ENCODE measurements around the gene MRPS23. TPM values are rescaled to one million over a fixed set of nuclear protein-coding genes. Genes with fewer than 3 reads are reported as not detected.

The MRPS23 gene
- total and polyA plus RNA-seq, 2 donors (not counting 1 experiment from before 2014, with no cell fraction given): 27.9 to 40.0 TPM

DNA sequence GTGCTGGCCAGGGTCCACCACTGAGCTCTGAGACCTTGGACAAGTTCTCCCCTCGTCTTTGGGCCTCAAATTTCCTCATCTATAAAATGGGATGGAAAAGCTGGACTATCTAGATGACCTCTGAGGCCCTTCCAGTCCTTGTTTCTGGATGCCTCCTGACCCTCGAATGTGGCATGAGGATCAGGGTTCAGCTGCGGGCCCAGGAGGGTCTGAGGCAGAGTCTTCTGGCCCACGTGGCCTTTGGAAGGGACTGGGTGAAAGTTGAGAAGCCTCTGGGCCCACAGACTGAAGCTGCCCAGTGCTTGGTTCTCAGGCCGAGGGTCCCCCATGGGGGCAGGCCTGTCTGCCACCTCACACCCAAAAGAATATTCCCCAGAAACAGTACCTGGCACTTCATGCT, 16.9 kb upstream of the MRPS23 start:
- Histone ChIP-seq H3K4me3 (replicated peaks in 1 of 4; ENCODE audit: control extremely low read depth in 1 of 4, insufficient read depth in 1 of 4, low read depth in 3 of 4, low read length in 4 of 4) (no peak overlapping the region), H3K79me2 (ENCODE audit: control insufficient read depth, insufficient read depth, low read length) (no peaks in the 10 kb centered on the region), H3K36me3 (ENCODE audit: control insufficient read depth, insufficient read depth, low read length) (peaks cover 21% of the 10 kb centered on the region), H3K27ac (ENCODE audit: insufficient read depth, low read length) (no peak overlapping the region), H3K4me1 (ENCODE audit: control insufficient read depth, extremely low read depth, insufficient read depth, low read length) (peaks cover 48% of the 10 kb centered on the region), H2AFZ (ENCODE audit: low read length) (no peak overlapping the region), H3K4me2 (ENCODE audit: extremely low read depth, insufficient read depth, low read length) (no peak overlapping the region), H3K9me3 (ENCODE audit: control insufficient read depth, insufficient read depth, low read depth, low read length) (no peaks in the 10 kb centered on the region), H3K27me3 (ENCODE audit: control insufficient read depth, insufficient read depth, low read length) (no peaks in the 10 kb centered on the region), H3K9ac (ENCODE audit: insufficient read depth, low read length) (no peak overlapping the region), H4K20me1 (ENCODE audit: control insufficient read depth, extremely low read depth, insufficient read depth, low read length) (no peaks in the 10 kb centered on the region)
- no peak for DNase-seq (ENCODE audit: low read depth in 2 of 2)
- TF ChIP-seq, protein P1, sequence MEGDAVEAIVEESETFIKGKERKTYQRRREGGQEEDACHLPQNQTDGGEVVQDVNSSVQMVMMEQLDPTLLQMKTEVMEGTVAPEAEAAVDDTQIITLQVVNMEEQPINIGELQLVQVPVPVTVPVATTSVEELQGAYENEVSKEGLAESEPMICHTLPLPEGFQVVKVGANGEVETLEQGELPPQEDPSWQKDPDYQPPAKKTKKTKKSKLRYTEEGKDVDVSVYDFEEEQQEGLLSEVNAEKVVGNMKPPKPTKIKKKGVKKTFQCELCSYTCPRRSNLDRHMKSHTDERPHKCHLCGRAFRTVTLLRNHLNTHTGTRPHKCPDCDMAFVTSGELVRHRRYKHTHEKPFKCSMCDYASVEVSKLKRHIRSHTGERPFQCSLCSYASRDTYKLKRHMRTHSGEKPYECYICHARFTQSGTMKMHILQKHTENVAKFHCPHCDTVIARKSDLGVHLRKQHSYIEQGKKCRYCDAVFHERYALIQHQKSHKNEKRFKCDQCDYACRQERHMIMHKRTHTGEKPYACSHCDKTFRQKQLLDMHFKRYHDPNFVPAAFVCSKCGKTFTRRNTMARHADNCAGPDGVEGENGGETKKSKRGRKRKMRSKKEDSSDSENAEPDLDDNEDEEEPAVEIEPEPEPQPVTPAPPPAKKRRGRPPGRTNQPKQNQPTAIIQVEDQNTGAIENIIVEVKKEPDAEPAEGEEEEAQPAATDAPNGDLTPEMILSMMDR (conservative IDR thresholded peaks at IDR 0.05 in 1 of 2, IDR thresholded peaks at IDR 0.05 in 1 of 2; ENCODE audit: low read depth in 1 of 2, low read length in 2 of 2): no peak
- no peak for TF ChIP-seq EZH2 (IDR thresholded peaks at IDR 0.05; ENCODE audit: low read length, missing control alignments)

DNA sequence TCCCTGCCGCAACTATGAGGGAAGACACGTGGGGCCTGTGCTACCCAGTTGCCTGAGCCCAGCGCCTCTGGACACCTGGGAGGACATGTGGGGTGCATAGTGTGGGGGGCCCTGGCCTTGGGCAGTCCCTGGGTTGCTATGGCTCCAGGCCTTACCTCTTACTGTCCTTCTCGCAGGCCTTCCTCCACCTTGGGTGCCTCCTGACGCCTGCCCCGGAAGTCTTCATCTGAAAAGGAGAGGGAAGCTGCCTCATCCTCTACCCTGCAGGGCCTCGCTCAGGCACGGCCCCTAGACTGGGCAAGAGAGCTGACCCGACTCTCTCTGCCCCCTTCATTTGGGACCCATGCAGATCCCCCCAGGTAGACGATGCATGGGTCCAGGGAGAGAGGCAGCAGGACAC, 16.5 kb upstream of the MRPS23 start:
- no peaks in the 10 kb centered on the region for H3K27me3 ChIP-seq (ENCODE audit: control insufficient read depth, insufficient read depth, low read length)
- peaks cover 21% of the 10 kb centered on the region for H3K36me3 ChIP-seq (ENCODE audit: control insufficient read depth, insufficient read depth, low read length)

DNA sequence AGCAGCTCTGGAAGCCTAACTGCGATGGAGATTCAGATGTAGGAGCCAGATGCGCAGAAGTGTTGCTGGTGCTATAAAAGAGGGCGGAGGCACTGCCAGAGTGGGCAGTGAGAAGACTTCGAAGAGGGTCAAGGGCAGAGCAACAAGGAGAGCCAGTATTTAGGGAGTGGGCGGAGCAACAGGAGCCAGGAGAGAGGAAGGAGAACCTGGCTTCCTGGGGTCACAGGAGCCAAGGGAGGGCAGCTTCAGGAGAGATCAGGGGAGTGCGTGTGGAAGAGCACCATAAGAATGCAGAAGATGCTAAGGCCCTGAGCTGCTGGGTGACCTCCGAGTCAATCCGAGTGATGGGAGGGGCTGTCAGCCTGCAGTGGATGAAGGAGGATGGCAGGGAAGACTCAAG, 14.4 kb upstream of the MRPS23 start:
- peaks cover 50% of the 10 kb centered on the region for H3K4me1 ChIP-seq (ENCODE audit: control insufficient read depth, extremely low read depth, insufficient read depth, low read length)
- no peaks in the 10 kb centered on the region for H3K79me2 ChIP-seq (ENCODE audit: control insufficient read depth, insufficient read depth, low read length)
- H4K20me1 ChIP-seq (ENCODE audit: control insufficient read depth, extremely low read depth, insufficient read depth, low read length): no peaks in the 10 kb centered on the region
- no peaks in the 10 kb centered on the region for H3K27me3 ChIP-seq (ENCODE audit: control insufficient read depth, insufficient read depth, low read length)
- no peak overlapping the region for H3K4me2 ChIP-seq (ENCODE audit: extremely low read depth, insufficient read depth, low read length)
- no peak overlapping the region for H3K4me3 ChIP-seq (replicated peaks in 1 of 4; ENCODE audit: control extremely low read depth in 1 of 4, insufficient read depth in 1 of 4, low read depth in 3 of 4, low read length in 4 of 4)
- no peaks in the 10 kb centered on the region for H3K9me3 ChIP-seq (ENCODE audit: control insufficient read depth, insufficient read depth, low read depth, low read length)
- H3K27ac ChIP-seq (ENCODE audit: insufficient read depth, low read length): no peak overlapping the region
- H3K9ac ChIP-seq (ENCODE audit: insufficient read depth, low read length): no peak overlapping the region
- H2AFZ ChIP-seq (ENCODE audit: low read length): no peak overlapping the region
- no peak for DNase-seq (ENCODE audit: low read depth in 2 of 2)
- TF ChIP-seq EZH2 (IDR thresholded peaks at IDR 0.05; ENCODE audit: low read length, missing control alignments): no peak
- TF ChIP-seq, protein P1 (conservative IDR thresholded peaks at IDR 0.05 in 1 of 2, IDR thresholded peaks at IDR 0.05 in 1 of 2; ENCODE audit: low read depth in 1 of 2, low read length in 2 of 2): no peak
- H3K36me3 ChIP-seq (ENCODE audit: control insufficient read depth, insufficient read depth, low read length): peaks cover 16% of the 10 kb centered on the region

More for the DNA sequence above, 16.5 kb upstream of the MRPS23 start:
- Histone ChIP-seq H3K4me1 (ENCODE audit: control insufficient read depth, extremely low read depth, insufficient read depth, low read length) (peaks cover 51% of the 10 kb centered on the region), H4K20me1 (ENCODE audit: control insufficient read depth, extremely low read depth, insufficient read depth, low read length) (no peaks in the 10 kb centered on the region), H3K4me2 (ENCODE audit: extremely low read depth, insufficient read depth, low read length) (no peak overlapping the region), H3K9ac (ENCODE audit: insufficient read depth, low read length) (no peak overlapping the region), H2AFZ (ENCODE audit: low read length) (no peak overlapping the region), H3K4me3 (replicated peaks in 1 of 4; ENCODE audit: control extremely low read depth in 1 of 4, insufficient read depth in 1 of 4, low read depth in 3 of 4, low read length in 4 of 4) (no peak overlapping the region), H3K9me3 (ENCODE audit: control insufficient read depth, insufficient read depth, low read depth, low read length) (no peaks in the 10 kb centered on the region), H3K79me2 (ENCODE audit: control insufficient read depth, insufficient read depth, low read length) (no peaks in the 10 kb centered on the region), H3K27ac (ENCODE audit: insufficient read depth, low read length) (no peak overlapping the region)
- no peak for DNase-seq (ENCODE audit: low read depth in 2 of 2)
- TF ChIP-seq, protein P1 (conservative IDR thresholded peaks at IDR 0.05 in 1 of 2, IDR thresholded peaks at IDR 0.05 in 1 of 2; ENCODE audit: low read depth in 1 of 2, low read length in 2 of 2): no peak
- TF ChIP-seq EZH2 (IDR thresholded peaks at IDR 0.05; ENCODE audit: low read length, missing control alignments): no peak

Data from fibroblast of lung (primary cell).